Measurements from ENCODE around the gene CD99.

The CD99 gene

GRCh38 chrX:2699959-2700358 lies 8.9 kb downstream of the CD99 start:
- no peak overlapping the region for H3K27ac ChIP-seq (ENCODE audit: insufficient read depth, low read depth, low read length, poor library complexity, severe bottlenecking)
- 95 to 96% methylated on average over 4 of the region's 4 CpGs for WGBS, 2 experiments
- H3K27me3 ChIP-seq (ENCODE audit: control insufficient read depth, insufficient read depth, low read length, poor library complexity, severe bottlenecking) = no peaks in the 10 kb centered on the region
- peaks cover 6% of the 10 kb centered on the region for H3K4me1 ChIP-seq (ENCODE audit: control insufficient read depth, insufficient read depth, low read length)
- no peaks in the 10 kb centered on the region for H3K36me3 ChIP-seq (ENCODE audit: control insufficient read depth, insufficient read depth, low read length)
- H3K9me3 ChIP-seq (ENCODE audit: control insufficient read depth, low read length) = no peaks in the 10 kb centered on the region
- no peak overlapping the region for H3K4me3 ChIP-seq (ENCODE audit: insufficient read depth, low read depth, low read length)

- WGBS, 2 experiments = 94 to 95% methylated on average over 9 of the region's 9 CpGs
These were observed 9.6 kb downstream of the CD99 start for GRCh38 chrX:2700405-2701320.

DNA sequence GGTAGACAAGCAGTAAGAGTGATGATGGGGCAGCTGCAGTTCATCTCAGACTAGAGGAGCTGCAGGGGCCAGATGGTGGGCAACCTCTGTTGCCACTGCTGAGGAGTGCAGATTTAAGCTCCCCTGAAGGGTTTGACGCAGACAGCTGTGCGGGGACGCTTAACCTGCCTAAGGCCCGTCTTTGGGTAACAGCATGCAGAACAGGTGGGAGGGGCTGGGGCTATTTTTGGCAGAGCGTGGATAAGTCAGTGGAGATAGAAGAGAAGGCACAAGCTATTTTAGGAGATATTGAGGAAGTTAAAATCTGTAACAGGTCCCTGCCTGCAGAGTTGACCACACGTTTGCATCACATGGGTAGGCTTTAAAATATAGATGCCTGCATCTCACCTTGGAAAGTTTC lies 10.5 kb downstream of the CD99 start:
- Histone ChIP-seq H3K27ac (ENCODE audit: insufficient read depth, low read depth, low read length, poor library complexity, severe bottlenecking) (no peak overlapping the region), H3K27me3 (ENCODE audit: control insufficient read depth, insufficient read depth, low read length, poor library complexity, severe bottlenecking) (no peaks in the 10 kb centered on the region), H3K36me3 (ENCODE audit: control insufficient read depth, insufficient read depth, low read length) (no peaks in the 10 kb centered on the region), H3K4me1 (ENCODE audit: control insufficient read depth, insufficient read depth, low read length) (peaks cover 14% of the 10 kb centered on the region), H3K9me3 (ENCODE audit: control insufficient read depth, low read length) (no peaks in the 10 kb centered on the region), H3K4me3 (ENCODE audit: insufficient read depth, low read depth, low read length) (no peak overlapping the region)
- 85 to 92% methylated on average over 6 of the region's 6 CpGs for WGBS, 2 experiments

More at GRCh38 chrX:2700405-2701320, 9.6 kb downstream of the CD99 start:
- no peak overlapping the region for H3K27ac ChIP-seq (ENCODE audit: insufficient read depth, low read depth, low read length, poor library complexity, severe bottlenecking)
- no peaks in the 10 kb centered on the region for H3K36me3 ChIP-seq (ENCODE audit: control insufficient read depth, insufficient read depth, low read length)
- peaks cover 13% of the 10 kb centered on the region for H3K4me1 ChIP-seq (ENCODE audit: control insufficient read depth, insufficient read depth, low read length)
- H3K4me3 ChIP-seq (ENCODE audit: insufficient read depth, low read depth, low read length) = no peak overlapping the region
- no peaks in the 10 kb centered on the region for H3K27me3 ChIP-seq (ENCODE audit: control insufficient read depth, insufficient read depth, low read length, poor library complexity, severe bottlenecking)
- H3K9me3 ChIP-seq (ENCODE audit: control insufficient read depth, low read length) = no peaks in the 10 kb centered on the region

DNA sequence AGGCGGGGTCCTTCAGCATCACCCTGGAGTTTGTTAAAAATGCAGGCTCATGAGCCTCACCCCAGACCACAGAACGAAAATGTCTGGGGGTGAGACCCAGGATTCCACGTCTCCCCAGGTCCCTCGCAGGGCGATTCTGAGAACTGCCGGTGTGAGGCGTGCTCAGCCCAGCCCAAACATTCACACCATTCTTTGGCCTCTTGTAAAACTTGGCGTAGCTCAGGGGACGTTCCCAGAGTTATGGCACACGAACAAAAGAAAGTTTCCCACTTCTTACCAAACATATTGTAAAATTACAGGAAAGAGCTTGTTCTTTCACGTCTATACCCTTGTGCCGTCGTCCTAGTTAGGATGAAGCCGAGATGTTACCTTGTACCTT lies 12.9 kb downstream of the CD99 start:
- Histone ChIP-seq H3K4me1 (ENCODE audit: control insufficient read depth, insufficient read depth, low read length) (peaks cover 21% of the 10 kb centered on the region), H3K27me3 (ENCODE audit: control insufficient read depth, insufficient read depth, low read length, poor library complexity, severe bottlenecking) (no peaks in the 10 kb centered on the region), H3K36me3 (ENCODE audit: control insufficient read depth, insufficient read depth, low read length) (no peaks in the 10 kb centered on the region), H3K4me3 (ENCODE audit: insufficient read depth, low read depth, low read length) (no peak overlapping the region), H3K27ac (ENCODE audit: insufficient read depth, low read depth, low read length, poor library complexity, severe bottlenecking) (no peak overlapping the region), H3K9me3 (ENCODE audit: control insufficient read depth, low read length) (no peaks in the 10 kb centered on the region)
- WGBS, 2 experiments = 82 to 84% methylated on average over 14 of the region's 14 CpGs

- WGBS, 2 experiments = 83 to 85% methylated on average over 18 of the region's 18 CpGs
These were observed 14.1 kb downstream of the CD99 start for GRCh38 chrX:2705046-2705832.

DNA sequence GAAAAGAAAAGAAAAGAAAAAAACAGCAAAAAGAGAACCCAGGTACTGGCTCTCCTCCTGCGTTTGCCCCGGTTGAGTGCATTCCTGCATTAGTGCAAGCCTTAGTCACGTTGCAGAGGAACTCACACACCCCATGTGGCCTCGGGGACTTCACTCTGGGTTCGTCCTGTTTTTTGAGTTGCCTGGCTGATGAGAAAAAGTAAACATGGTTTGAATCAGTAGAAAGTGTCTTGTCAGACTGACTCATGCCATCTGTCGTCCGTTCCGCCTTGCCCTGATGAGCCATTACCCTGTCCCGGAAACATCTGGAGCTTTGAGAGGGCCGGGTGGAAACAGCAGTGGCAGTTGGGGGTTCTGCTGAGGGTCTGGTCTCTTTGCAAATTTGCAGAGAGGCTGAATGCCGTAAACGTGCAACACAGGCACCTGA lies 16.3 kb downstream of the CD99 start:
- Histone ChIP-seq H3K36me3 (ENCODE audit: control insufficient read depth, insufficient read depth, low read length) (no peaks in the 10 kb centered on the region), H3K9me3 (ENCODE audit: control insufficient read depth, low read length) (no peaks in the 10 kb centered on the region), H3K4me1 (ENCODE audit: control insufficient read depth, insufficient read depth, low read length) (peaks cover 33% of the 10 kb centered on the region), H3K27me3 (ENCODE audit: control insufficient read depth, insufficient read depth, low read length, poor library complexity, severe bottlenecking) (no peaks in the 10 kb centered on the region), H3K4me3 (ENCODE audit: insufficient read depth, low read depth, low read length) (no peak overlapping the region), H3K27ac (ENCODE audit: insufficient read depth, low read depth, low read length, poor library complexity, severe bottlenecking) (no peak overlapping the region)
- 47 to 49% methylated on average over 12 of the region's 12 CpGs for WGBS, 2 experiments

More at GRCh38 chrX:2705046-2705832, 14.1 kb downstream of the CD99 start:
- H3K4me3 ChIP-seq (ENCODE audit: insufficient read depth, low read depth, low read length) = no peak overlapping the region
- H3K27ac ChIP-seq (ENCODE audit: insufficient read depth, low read depth, low read length, poor library complexity, severe bottlenecking) = peak overlapping the region; percentile 79
- H3K9me3 ChIP-seq (ENCODE audit: control insufficient read depth, low read length) = no peaks in the 10 kb centered on the region
- H3K36me3 ChIP-seq (ENCODE audit: control insufficient read depth, insufficient read depth, low read length) = no peaks in the 10 kb centered on the region
- no peaks in the 10 kb centered on the region for H3K27me3 ChIP-seq (ENCODE audit: control insufficient read depth, insufficient read depth, low read length, poor library complexity, severe bottlenecking)
- peaks cover 30% of the 10 kb centered on the region for H3K4me1 ChIP-seq (ENCODE audit: control insufficient read depth, insufficient read depth, low read length)

- peaks cover 33% of the 10 kb centered on the region for H3K4me1 ChIP-seq (ENCODE audit: control insufficient read depth, insufficient read depth, low read length)
- H3K36me3 ChIP-seq (ENCODE audit: control insufficient read depth, insufficient read depth, low read length) = no peaks in the 10 kb centered on the region
- H3K27ac ChIP-seq (ENCODE audit: insufficient read depth, low read depth, low read length, poor library complexity, severe bottlenecking) = no peak overlapping the region
- H3K27me3 ChIP-seq (ENCODE audit: control insufficient read depth, insufficient read depth, low read length, poor library complexity, severe bottlenecking) = no peaks in the 10 kb centered on the region
- H3K4me3 ChIP-seq (ENCODE audit: insufficient read depth, low read depth, low read length) = no peak overlapping the region
- 88 to 92% methylated on average over 6 of the region's 6 CpGs for WGBS, 2 experiments
- no peaks in the 10 kb centered on the region for H3K9me3 ChIP-seq (ENCODE audit: control insufficient read depth, low read length)
These were observed 16.9 kb downstream of the CD99 start for GRCh38 chrX:2708021-2708420.

GRCh38 chrX:2708592-2709188 lies 17.6 kb downstream of the CD99 start:
- 93 to 94% methylated on average over 10 of the region's 10 CpGs for WGBS, 2 experiments
- Histone ChIP-seq H3K4me3 (ENCODE audit: insufficient read depth, low read depth, low read length) (no peak overlapping the region), H3K27me3 (ENCODE audit: control insufficient read depth, insufficient read depth, low read length, poor library complexity, severe bottlenecking) (no peaks in the 10 kb centered on the region), H3K4me1 (ENCODE audit: control insufficient read depth, insufficient read depth, low read length) (peaks cover 33% of the 10 kb centered on the region), H3K36me3 (ENCODE audit: control insufficient read depth, insufficient read depth, low read length) (no peaks in the 10 kb centered on the region), H3K9me3 (ENCODE audit: control insufficient read depth, low read length) (no peaks in the 10 kb centered on the region), H3K27ac (ENCODE audit: insufficient read depth, low read depth, low read length, poor library complexity, severe bottlenecking) (no peak overlapping the region)

GRCh38 chrX:2709556-2709955 lies 18.5 kb downstream of the CD99 start:
- Histone ChIP-seq H3K27ac (ENCODE audit: insufficient read depth, low read depth, low read length, poor library complexity, severe bottlenecking) (no peak overlapping the region), H3K4me3 (ENCODE audit: insufficient read depth, low read depth, low read length) (no peak overlapping the region), H3K4me1 (ENCODE audit: control insufficient read depth, insufficient read depth, low read length) (peaks cover 33% of the 10 kb centered on the region), H3K27me3 (ENCODE audit: control insufficient read depth, insufficient read depth, low read length, poor library complexity, severe bottlenecking) (no peaks in the 10 kb centered on the region), H3K36me3 (ENCODE audit: control insufficient read depth, insufficient read depth, low read length) (no peaks in the 10 kb centered on the region), H3K9me3 (ENCODE audit: control insufficient read depth, low read length) (no peaks in the 10 kb centered on the region)
- WGBS, 2 experiments = 92 to 93% methylated on average over 9 of the region's 9 CpGs
